Left forelimb (tissue), 1 donor: ENCODE results near the gene SPSB4.

ENCODE experiments used
- DNase-seq: peaks from one replicate; pipeline ENCODE4 v3.0.0-alpha.2; 2018; ENCODE audit warnings: low spot score

Gene SPSB4

GRCh38 chr3:141094790-141095545 is 43.8 kb downstream of the SPSB4 start:
- DNase-seq: peak; percentile 91

DNA sequence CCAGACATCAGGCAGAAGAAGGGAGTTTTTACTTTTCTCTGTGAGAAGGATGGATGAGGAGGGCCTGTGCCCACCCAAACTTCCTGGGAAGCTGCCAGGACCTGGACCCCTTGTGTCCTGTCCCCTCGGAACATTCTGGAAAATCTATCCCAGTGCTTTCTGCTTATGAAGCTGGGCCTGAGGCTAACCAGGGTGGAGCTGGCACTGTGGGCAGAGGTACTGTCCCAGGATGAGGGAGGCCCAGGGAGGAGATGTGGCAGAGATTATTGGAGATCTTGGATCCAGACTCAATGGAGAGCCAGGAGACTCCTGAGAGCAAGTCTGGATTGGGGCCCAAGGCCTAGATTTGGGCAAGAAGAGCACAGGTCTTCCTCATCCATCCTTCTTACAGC is 44.4 kb downstream of the SPSB4 start:
- no peak for DNase-seq

- DNase-seq: no peak
Measured at GRCh38 chr3:141096164-141096563, 45.0 kb downstream of the SPSB4 start.

- no peak for DNase-seq
Measured at GRCh38 chr3:141096981-141097380, 45.8 kb downstream of the SPSB4 start.

- DNase-seq: no peak
Measured at GRCh38 chr3:141100112-141100511, 49.0 kb downstream of the SPSB4 start.

- DNase-seq: no peak
Measured at GRCh38 chr3:141100531-141101320, 49.6 kb downstream of the SPSB4 start.

- no peak for DNase-seq
Measured at GRCh38 chr3:141102372-141102771, 51.2 kb downstream of the SPSB4 start.

- no peak for DNase-seq
Measured at GRCh38 chr3:141103067-141103466, 51.9 kb downstream of the SPSB4 start.

DNA sequence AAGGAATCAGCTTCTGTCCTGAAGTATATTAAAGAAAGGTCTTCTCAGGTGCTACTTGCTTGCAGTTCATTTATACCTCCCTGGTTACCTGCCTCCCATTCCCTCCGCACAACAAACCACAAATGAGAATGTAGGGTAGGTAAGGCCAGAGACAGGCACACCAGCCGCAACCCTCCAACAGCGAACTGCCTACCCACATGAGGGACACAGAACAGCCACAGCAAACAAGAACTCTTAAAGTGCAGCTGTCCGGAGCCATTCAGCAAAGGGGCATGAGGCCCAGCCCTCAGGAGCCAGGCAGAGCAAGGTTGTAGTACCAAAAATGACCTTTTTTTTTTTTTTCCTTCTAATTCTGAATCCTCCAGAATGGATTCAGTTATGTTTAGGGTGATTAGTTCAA is 52.4 kb downstream of the SPSB4 start:
- no peak for DNase-seq

DNA sequence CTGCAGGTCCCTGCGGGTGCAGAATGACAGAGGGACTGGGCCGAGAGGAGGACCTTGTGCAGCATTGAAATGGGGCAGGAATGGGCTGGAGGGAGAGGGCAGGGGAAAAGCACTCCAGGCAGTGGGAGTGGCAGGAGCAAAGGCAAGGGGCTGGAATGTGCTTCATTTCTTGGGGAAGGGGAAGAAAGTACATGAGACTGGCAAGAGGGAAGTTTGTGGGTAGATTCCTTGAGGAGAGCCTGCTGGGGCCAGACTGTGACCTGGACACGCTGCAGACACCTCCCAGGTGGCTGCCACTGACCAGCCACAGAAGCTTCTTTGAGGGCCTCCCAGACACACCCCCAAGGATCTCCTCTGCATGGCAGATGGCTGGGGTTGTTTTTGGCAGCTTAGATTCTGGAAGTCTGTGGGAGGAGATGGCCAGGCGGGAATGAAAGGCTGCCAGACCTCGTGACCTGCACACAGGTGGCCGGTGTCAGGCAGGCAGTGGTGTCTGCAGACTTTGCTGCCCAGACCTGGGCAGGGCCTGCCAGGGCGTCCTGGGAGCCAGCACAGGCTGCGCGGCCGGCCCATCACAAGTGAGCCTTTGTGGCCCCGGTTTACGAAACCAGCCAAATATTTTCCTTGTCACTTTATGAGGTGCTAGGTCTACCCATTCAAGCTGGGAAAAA is 53.1 kb downstream of the SPSB4 start:
- no peak for DNase-seq

DNA sequence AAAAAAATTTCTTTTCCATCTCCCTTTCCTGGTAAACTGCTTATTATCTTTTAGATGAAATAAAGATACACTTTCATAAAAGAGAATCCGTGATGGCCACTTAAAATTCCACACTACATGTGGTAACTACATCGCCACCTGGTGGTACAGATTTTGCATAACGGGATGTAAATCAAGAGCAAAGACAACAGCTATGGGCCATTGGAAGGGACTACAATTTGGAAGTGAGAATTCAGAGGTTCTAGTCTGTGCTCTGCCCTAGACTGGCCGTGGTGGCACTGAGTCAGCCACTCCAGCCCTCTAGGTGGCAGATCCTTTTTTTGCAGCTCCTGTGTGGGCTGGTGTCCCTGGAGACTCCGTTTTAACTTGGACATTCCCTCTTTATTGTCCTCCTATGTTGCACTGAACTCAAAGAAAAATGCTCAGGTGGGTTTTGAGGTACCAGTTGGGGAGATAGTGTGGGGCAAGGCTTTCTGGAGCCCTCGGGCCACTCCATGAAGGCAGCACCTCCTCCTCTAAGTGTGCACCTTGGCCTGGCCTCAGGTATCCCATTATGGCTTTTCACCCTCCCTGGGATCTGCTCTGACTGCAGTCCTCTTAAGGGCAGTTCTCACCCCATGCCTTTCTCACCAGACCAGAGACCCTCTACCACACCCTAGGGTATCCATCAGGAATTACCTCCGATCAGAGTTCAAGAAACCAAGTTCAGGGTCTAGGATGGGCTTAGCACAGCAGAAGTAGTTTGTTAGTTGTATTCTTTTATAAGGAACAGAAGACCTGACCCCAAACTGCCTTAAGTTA is 54.9 kb downstream of the SPSB4 start:
- DNase-seq: no peak

- no peak for DNase-seq
Measured at GRCh38 chr3:141106842-141107241, 55.7 kb downstream of the SPSB4 start.

DNA sequence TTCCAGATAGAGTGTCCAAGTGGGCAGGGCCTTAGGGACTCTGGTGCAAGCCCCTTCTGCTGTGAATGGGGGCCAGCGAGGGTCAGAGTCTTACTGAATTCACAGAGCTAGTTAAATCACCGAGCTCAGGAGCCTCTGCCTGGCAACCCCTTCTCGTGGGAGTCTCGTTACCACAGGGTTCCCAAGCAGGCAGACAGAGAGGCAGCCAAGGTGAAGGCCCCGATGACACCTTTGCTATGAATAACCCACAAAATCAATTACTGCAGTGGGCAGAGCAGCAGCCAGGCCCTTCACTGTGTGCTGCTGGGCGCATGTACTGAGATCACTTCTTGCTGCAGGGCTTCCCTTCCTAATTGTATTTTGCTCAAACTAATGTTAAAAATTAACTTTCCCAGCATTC is 56.9 kb downstream of the SPSB4 start:
- peak; percentile 6 for DNase-seq

DNA sequence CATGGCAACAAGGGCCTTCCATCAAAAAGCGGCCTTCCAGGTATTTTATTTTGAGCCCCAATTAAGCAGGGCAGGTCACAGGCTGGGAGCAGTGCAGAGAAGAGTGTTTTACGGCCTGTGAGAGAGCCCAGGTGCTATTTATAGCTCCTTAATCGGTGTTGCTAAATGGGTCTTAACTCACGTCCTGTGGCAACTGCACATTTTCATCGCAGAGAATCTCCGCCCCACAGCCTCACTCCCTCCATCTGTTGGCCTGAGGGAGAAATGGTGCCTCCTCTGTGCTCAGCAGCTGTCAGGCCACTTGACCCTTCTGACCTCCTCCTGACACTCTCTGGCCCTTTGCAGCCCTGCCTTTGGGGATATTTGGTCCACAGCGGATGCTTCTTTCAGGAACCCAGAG is 58.6 kb downstream of the SPSB4 start:
- DNase-seq: peak; percentile 34

DNA sequence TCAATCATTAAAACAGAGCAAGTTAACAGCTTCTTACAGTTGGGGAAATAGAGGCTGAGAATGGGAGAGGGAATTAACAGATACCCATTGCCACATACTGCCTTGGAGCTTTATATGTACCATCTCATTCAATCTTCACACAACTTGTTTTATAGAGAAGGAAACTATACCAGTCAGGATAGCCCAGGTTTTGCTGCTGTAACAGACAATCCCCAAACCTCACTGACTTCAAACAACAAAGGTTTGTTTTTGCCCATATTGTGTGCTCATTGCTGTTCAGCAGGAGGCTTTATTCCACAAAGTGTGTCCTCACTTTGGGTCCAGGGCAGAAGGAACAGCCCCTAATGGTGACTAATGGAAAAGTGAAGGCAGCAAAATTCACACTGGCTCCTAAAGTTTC is 59.2 kb downstream of the SPSB4 start:
- DNase-seq: peak; percentile 25

GRCh38 chr3:141111364-141112155 is 60.4 kb downstream of the SPSB4 start:
- peak; percentile 49 for DNase-seq

DNA sequence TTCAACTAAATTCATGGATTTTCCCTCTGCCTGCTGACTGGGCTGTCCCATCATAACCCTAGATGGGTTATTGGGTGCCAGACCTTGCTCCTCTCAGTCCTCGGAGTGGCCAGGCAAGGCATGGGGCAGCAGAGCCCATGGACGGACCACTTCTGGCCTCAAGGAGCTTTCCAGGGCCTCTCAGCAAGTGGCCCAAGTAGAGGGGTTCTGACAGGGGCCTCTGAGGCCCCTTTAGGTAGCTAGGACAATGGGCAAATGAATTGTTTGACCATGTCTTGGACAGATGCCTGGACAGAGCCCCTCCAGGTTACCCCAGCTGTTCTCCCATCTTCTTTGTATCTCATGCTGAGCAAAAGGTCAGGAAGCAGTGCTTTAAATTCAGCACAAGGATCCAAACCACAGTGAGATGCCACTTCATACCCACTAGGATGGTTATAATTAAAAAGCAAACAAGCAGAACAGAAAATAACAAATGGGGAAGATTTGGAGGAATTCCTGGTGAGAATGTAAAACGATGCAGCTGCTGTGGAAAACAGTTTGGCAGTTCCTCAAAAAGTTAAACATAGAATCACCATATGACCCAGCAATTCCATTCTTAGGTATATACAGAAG is 61.6 kb downstream of the SPSB4 start:
- peak; percentile 11 for DNase-seq

DNA sequence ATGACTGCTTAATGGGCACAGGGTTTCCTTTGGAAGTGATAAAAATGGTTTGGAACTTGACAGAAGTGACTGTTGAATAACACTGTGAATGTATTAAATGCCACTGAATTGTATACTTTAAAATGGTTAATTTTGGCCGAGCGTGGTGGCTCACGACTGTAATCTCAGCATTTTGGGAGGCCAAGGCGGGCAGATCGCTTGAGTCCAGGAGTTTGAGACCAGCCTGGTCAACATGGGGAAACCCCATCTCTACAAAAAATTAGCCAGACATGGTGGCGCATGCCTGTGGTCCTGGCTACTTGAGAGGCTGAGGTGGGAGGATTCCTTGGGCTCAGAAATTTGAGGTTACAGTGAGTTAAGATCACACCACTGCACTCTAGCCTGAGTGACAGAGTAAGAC is 62.5 kb downstream of the SPSB4 start:
- peak; percentile 9 for DNase-seq

GRCh38 chr3:141114179-141114745 is 63.1 kb downstream of the SPSB4 start:
- DNase-seq: peak; percentile 45

- peak; percentile 64 for DNase-seq
Measured at GRCh38 chr3:141114816-141115460, 63.8 kb downstream of the SPSB4 start.
